HuH-7 (cell line): ENCODE data around the gene DMKN.

Source experiments
- DNase-seq: peaks from one replicate; pipeline ENCODE4 v3.0.0; 2011; ENCODE audit warnings: low spot score

Gene DMKN

DNA sequence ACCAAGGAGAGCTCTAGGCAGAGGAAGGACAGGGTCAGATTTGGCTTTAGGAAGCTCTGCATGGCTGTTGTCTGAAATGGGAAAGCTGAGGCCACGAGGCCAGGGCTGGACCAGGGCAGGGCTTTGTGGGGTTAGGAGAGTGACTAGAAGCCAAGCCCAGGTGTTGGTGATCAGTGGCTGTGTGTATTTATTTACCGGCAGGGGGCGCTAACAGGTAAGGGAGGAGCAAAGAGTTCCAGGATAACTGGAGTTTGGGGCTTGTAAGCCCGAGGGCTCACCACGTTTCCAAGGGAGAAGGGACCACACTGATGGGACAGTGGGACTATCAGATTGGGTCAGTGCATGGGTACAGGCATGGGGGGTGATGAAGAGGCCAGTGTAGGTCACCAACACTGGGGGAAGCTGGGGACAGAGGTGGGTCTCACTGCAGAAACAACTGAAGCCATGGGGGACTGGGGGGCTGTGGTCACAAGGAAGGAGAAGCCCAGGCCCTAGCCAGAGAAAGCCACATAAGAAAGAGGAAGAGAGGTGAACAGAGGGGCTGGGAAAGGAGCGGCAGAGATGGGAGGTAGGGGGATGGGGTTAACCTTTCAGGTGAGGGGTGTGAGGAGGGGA, 35.8 kb upstream of the DMKN start:
- DNase-seq = peak; percentile 96

GRCh38 chr19:35546532-35546931, 33.1 kb upstream of the DMKN start:
- no peak for DNase-seq

DNA sequence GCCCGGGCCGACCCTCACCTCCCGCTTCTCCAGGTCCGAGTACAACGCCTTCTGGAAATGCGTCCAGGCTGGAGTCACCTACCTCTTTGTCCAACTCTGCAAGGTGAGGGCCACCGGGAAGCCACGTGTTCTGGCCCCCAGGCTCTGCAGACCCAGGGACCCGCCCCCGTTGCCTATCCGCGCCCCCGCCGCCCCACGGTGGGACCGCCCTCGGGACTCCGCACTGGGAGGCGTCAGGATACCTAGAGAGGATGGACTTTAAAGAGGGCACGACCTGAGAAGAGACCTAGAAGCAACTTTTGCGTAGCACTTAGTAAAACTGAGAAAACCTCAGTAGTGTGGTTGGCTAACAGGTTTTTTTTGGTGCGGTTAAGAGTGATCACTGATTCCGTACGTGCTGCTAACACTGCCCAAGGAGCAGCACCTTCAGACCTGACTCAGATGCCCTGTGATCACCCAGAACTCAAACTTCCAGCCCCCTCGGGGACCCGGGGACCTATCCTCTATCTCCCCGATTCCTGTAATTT, 32.5 kb upstream of the DMKN start:
- DNase-seq = peak; percentile 68

GRCh38 chr19:35545001-35545854, 31.8 kb upstream of the DMKN start, which contains the start of gene TMEM147:
Gene TMEM147, plus strand, starts transcription at chr19:35545626. Its CDS starts 114 bp downstream, at chr19:35545740.
- peak; percentile 100 for DNase-seq

DNA sequence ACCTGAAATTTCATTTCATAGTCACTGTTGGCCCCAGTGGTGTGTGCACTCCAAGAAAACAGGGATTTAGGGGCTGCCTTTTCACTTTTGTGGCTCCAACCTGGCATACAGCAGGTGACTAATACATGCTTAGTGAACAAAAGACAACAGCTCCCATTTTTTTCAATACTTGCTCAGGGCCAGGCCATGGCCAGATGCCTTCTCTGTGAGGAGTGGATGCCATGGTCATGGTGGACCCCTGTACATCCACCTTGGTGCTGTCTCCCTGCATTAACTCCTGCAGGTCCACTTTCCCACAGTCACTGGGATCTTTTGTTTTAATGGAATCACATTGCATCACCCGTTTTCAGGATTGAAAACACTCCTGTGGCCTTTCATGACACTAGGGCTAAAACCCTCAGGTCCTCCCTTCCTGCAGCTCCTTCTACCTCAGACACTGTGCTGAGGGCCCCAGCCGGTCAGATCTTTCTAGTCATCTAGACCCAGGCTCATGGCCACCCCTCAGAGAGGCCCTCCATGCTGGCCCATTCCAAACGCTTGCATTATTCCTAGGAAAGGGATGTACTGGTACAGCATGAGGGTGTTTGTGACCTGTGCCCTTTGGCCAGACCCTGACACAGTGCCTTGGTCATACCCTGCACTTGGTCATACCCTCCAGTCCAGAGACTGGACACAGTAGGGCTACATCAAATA, 30.8 kb upstream of the DMKN start:
- DNase-seq = no peak

DNA sequence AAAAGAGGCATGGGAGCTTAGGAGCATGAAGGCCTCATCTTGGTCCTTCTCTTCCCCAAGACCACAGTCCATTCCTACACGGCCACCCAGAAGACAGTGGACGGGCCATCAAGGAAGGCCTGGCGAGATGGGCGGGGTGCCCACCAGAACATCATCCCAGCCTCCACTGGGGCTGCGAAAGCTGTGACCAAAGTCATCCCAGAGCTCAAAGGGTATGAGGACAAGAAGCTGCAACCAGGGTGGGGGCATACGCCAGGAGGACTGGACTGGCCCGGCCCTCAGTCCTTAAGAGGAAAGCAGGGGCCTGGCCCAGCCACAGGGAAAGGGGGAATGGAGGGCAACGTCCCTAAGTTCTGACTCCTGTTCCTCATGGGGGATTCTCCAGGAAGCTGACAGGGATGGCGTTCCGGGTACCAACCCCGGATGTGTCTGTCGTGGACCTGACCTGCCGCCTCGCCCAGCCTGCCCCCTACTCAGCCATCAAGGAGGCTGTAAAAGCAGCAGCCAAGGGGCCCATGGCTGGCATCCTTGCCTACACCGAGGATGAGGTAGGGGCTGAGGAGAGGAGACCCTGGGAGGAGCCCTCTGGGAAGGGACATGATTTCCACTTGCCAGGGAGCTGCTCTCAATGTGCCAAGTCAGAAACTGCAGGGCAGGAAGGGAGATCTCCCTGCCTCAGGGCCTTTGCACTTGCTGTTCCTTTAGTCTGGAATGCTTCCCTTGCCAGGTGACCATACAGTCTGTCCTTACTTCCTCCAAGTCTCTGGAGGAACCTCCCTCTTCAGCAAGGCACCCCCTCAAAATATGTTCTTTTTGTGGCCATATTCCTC, 30.0 kb upstream of the DMKN start:
- DNase-seq = no peak

GRCh38 chr19:35542209-35542608, 28.8 kb upstream of the DMKN start:
- DNase-seq = no peak

DNA sequence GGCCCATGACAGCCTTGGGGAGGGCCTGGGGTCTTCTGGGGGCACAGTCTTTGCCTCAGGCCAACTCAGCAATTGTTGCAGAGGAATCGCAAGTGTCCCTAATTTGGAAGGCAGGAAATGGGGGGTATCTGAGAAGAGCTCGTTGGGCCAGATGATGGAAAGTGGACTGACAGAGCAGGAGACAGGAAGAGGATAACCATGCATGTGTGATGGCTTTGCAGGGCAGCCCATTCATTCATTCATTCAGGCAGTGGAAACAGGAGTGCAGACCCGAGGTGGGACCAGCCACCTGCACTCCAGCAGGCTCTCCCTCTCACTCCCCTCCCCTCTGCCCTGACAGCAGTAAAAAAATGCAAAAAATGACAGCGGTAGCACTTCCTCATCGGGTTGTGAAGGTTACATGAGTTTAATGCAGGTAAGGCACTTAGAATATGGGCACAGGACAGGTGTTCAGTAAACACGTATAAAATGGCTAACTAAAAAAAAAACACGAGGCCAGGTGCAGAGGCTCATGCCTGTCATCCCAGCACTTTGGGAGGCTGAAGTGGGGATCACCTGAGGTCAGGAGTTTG, 27.0 kb upstream of the DMKN start:
- DNase-seq = no peak

DNA sequence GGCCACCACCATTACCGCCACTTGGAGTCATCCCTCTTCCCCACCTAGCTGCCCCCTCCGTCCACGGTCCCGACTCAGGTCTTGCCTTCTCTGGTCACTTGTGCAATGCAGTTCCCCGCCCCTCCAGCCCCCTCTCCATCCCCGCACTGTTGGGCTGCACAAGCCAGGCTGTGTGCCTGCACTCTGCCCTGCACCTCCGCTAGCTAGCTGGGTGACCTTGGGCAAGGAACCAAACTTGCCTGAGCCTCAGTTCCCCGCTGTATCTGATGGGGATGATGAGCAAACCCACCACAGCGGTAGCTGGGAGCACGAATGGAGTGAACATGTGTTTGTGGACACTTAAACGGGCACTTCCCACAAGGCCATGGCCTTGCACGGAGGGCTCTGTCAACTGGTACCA, 26.4 kb upstream of the DMKN start:
- DNase-seq = no peak

DNA sequence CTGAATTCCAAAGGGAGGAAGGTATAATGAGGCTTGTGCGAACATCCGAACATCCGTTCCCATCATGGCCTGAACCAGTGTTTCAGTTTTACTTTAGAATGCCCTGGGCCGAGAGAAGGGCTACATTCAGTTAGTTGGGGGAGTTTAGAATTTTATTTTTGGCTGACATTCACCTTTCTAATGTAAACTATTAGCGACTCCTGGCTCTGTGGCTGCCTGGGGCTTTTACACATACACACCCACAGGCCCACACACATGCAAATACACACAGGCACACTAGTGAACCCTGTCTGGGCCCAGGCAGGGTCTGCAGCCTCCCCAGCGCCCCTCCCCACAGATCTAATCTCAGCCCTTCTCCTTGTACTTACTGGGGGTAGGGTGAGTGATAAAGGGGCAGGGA, 25.9 kb upstream of the DMKN start:
- DNase-seq = no peak

GRCh38 chr19:35534803-35535480, 21.5 kb upstream of the DMKN start:
- DNase-seq = no peak

DNA sequence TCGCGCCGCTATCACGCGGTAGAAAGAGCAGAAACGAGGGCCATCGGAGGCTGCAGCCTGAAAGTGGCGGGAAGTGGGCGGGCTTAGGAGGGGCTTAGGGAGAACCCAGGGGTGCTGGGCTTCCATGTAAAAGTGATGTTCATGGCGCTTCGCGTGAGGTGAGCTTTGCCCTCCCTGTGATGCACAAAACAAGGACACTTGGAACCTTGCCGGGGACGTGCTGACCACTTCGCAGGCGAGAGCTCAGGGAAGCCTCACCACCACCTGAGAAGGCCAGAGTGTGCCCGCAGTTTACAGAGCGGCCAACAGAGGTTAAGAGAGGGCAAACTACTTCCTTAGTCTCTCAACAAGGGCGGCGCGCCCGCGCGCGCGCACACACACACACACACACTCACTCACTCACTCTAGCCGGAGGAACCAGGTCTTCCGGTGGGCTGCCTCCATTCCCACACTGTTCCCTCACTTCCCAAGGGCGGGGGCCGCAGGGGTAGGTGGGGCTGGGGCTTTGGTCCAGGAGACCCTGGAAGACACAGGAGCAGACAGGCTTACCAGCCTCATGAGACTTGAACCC, 20.5 kb upstream of the DMKN start:
- no peak for DNase-seq

DNA sequence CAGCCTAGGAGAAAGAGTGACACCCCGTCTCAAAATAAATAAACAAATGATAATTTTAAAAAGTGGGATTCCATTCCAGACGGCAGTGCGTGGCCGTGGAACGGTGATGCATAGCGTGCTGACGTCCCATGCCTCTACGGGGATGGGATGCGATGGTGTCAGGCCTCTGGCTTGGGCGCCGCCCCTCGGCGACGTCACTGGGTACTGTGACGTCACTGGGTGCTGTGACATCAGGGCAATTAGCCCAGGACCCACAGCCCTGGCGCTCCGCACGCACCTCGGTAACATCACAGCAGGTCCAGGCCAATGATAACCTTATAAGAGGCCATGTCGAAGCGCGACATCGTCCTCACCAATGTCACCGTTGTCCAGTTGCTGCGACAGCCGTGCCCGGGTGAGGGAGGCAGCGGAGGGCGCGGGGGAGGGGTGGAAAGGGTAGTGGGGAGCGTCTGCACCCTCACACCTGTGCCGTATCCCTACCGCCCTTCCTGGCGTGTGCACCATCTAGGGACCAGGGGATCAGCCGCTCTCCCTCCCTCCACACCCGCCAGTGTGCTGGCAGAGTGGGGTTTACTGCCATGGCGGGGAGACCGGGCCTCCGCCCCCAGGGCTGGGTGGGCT, 19.9 kb upstream of the DMKN start, which contains the start of gene GAPDHS:
GAPDHS (plus strand) TSS at position 256 of the 621 bp plus-strand sequence; CDS start at position 328, 72 bp downstream.
- no peak for DNase-seq

- DNase-seq = no peak
These were observed 17.8 kb upstream of the DMKN start for GRCh38 chr19:35531291-35531690.

DNA sequence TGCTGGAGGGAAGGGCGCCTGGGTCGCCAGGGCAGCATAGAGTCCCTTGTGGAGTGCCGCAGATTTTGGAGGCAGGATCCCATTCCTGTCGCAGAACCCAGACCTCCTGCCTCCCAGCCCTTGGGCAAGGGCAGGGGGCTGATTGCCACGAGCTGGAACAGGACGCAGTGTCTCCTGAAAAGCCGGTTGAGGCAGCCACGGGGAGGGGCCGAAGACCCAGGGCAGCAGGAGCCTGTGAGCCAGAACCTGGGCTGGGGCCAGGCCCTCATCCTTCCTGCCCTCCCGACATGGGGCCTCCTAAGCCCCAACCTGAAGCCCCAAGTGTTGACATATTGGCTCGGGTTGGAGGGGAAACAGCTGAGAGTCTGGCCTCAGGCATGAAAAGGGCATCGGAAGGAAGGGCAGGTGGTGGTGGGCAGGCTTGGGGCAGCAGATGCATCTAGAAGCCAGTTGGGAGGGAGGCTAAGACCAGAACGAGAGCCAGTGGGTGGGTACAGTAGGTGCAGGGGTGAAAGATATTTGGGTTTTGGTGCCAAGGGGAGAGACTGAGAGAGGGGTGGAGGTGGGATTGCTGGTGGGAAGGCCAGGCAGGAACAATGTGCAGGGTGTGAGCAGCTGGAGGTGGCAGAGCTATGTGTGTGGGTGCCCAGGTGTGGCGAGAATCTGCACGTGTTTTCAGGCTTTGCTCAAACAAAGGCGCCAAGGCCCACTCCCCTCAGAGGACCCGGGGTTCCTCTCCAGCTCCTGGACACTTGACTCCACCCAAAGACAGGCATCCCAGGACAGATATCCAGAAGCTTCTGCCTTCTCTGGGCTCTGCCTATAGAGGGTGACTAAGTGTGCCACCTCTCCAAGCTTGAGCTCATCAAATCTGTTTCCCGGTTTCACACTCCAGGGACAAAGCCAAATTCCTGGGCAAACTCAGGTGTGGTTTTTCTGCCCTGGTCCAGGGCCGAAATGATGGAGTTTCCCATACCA, 16.1 kb upstream of the DMKN start:
- no peak for DNase-seq

GRCh38 chr19:35528218-35529038, 15.0 kb upstream of the DMKN start, which contains the start of gene SBSN:
Gene SBSN, minus strand, starts transcription at chr19:35528311. Its CDS starts 30 bp downstream, at chr19:35528281.
- no peak for DNase-seq

- no peak for DNase-seq
These were observed 12.4 kb upstream of the DMKN start for GRCh38 chr19:35525873-35526272.
